Loucy (cell line): ENCODE results near the gene PDE4DIP.
"Not testable (repeated sequence)": the region's sequence is repeated elsewhere in the genome, so short reads cannot be mapped to it uniquely, and the experiment has no call there.

Source experiments
- H2AFZ ChIP-seq: fragments of 200-600 bp; sonication (generic); 2 replicates; pipeline ENCODE4 v1.6.0; 2016; ENCODE audit warnings: antibody characterized with exemption, mild to moderate bottlenecking, low read length, moderate library complexity
- H3F3A ChIP-seq: fragments of 200-600 bp; 2 replicates; pipeline ENCODE4 v1.6.0; 2016; ENCODE audit warnings: antibody characterized with exemption, low read depth, mild to moderate bottlenecking
- H3K27me3 ChIP-seq: fragments of 200-600 bp; sonication (generic); 2 replicates; pipeline ENCODE4 v1.6.1; 2014; ENCODE audit warnings: low read length, mild to moderate bottlenecking; ENCODE audit not compliant: insufficient read depth, poor library complexity, severe bottlenecking
- H3K36me3 ChIP-seq: fragments of 200-600 bp; sonication (generic); 2 replicates; pipeline ENCODE4 v1.6.1; 2016; ENCODE audit warnings: low read length; ENCODE audit not compliant: insufficient read depth
- H3K4me1 ChIP-seq: fragments of 200-600 bp; sonication (generic); 2 replicates; pipeline ENCODE4 v1.5.1; 2014; ENCODE audit warnings: low read length, mild to moderate bottlenecking; ENCODE audit not compliant: insufficient read depth, poor library complexity, severe bottlenecking
- H3K4me2 ChIP-seq: fragments of 200-600 bp; sonication (generic); 2 replicates; pipeline ENCODE4 v1.6.0; 2014; ENCODE audit warnings: antibody characterized with exemption, low read length, low read depth, mild to moderate bottlenecking; ENCODE audit not compliant: poor library complexity, severe bottlenecking
- H3K4me3 ChIP-seq: fragments of 200-600 bp; sonication (generic); 2 replicates; pipeline ENCODE4 v1.5.1; 2014; ENCODE audit warnings: low read length, mild to moderate bottlenecking, mixed read lengths; ENCODE audit not compliant: poor library complexity, severe bottlenecking
- H3K79me2 ChIP-seq: fragments of 200-600 bp; sonication (generic); 2 replicates; pipeline ENCODE4 v1.6.1; 2014; ENCODE audit warnings: low read length; ENCODE audit not compliant: insufficient read depth
- H3K9ac ChIP-seq: fragments of 200-600 bp; sonication (generic); 2 replicates; pipeline ENCODE4 v1.6.0; 2014; ENCODE audit warnings: mild to moderate bottlenecking, low read depth, low read length, moderate library complexity; ENCODE audit not compliant: poor library complexity, severe bottlenecking
- H3K9me2 ChIP-seq: fragments of 200-600 bp; sonication (generic); replicated peaks from 2 replicates; pipeline ENCODE4 v1.6.1; 2016; ENCODE audit warnings: low read depth, low read length, mixed read lengths
- H3K9me3 ChIP-seq: fragments of 200-600 bp; sonication (generic); 2 replicates; pipeline ENCODE4 v1.6.1; 2014; ENCODE audit warnings: mild to moderate bottlenecking, antibody characterized with exemption, low read length, low read depth; ENCODE audit not compliant: insufficient read depth
- H4K20me1 ChIP-seq: fragments of 200-600 bp; sonication (generic); 2 replicates; pipeline ENCODE4 v1.6.0; 2014; ENCODE audit warnings: antibody characterized with exemption, low read length, mild to moderate bottlenecking; ENCODE audit not compliant: insufficient read depth, poor library complexity, severe bottlenecking

The PDE4DIP gene

GRCh38 chr1:148911303-148911928 lies 67.2 kb downstream of the PDE4DIP start:
- not testable (repeated sequence) for H3K79me2 ChIP-seq, H3K9me3 ChIP-seq

GRCh38 chr1:148916222-148916621 lies 72.0 kb downstream of the PDE4DIP start:
- H3K9me3 ChIP-seq, H3F3A ChIP-seq, H3K9me2 ChIP-seq, H3K4me1 ChIP-seq, H3K79me2 ChIP-seq, H3K4me3 ChIP-seq, H2AFZ ChIP-seq, H3K36me3 ChIP-seq, H3K27me3 ChIP-seq, H4K20me1 ChIP-seq, H3K9ac ChIP-seq, H3K4me2 ChIP-seq: not testable (repeated sequence)

More at GRCh38 chr1:148911303-148911928, 67.2 kb downstream of the PDE4DIP start:
- H4K20me1 ChIP-seq, H3K4me2 ChIP-seq, H3K36me3 ChIP-seq, H3K9ac ChIP-seq, H3F3A ChIP-seq, H3K4me3 ChIP-seq, H3K4me1 ChIP-seq, H3K27me3 ChIP-seq, H3K9me2 ChIP-seq, H2AFZ ChIP-seq: not testable (repeated sequence)

- H3K4me3 ChIP-seq, H2AFZ ChIP-seq, H3K4me2 ChIP-seq, H3K79me2 ChIP-seq, H3F3A ChIP-seq, H3K9ac ChIP-seq, H4K20me1 ChIP-seq, H3K9me2 ChIP-seq, H3K36me3 ChIP-seq, H3K4me1 ChIP-seq, H3K9me3 ChIP-seq, H3K27me3 ChIP-seq: not testable (repeated sequence)
These were observed 72.6 kb downstream of the PDE4DIP start for GRCh38 chr1:148916695-148917348.

GRCh38 chr1:148918836-148919447 lies 74.7 kb downstream of the PDE4DIP start:
- not testable (repeated sequence) for H3K9me2 ChIP-seq, H3K4me2 ChIP-seq, H3K79me2 ChIP-seq, H3F3A ChIP-seq, H4K20me1 ChIP-seq, H3K27me3 ChIP-seq, H3K9ac ChIP-seq, H3K36me3 ChIP-seq, H3K4me1 ChIP-seq, H3K4me3 ChIP-seq, H3K9me3 ChIP-seq, H2AFZ ChIP-seq

- not testable (repeated sequence) for H3K9ac ChIP-seq, H2AFZ ChIP-seq, H3K4me2 ChIP-seq, H3K4me1 ChIP-seq, H3K79me2 ChIP-seq, H3K9me2 ChIP-seq, H3K4me3 ChIP-seq, H3K27me3 ChIP-seq, H3K9me3 ChIP-seq, H4K20me1 ChIP-seq, H3F3A ChIP-seq, H3K36me3 ChIP-seq
These were observed 76.8 kb downstream of the PDE4DIP start for GRCh38 chr1:148921047-148921446.

- H3K27me3 ChIP-seq, H4K20me1 ChIP-seq, H3K4me3 ChIP-seq, H3K9me3 ChIP-seq, H3K9me2 ChIP-seq, H3K4me1 ChIP-seq, H3K4me2 ChIP-seq, H3K79me2 ChIP-seq, H3K9ac ChIP-seq, H3K36me3 ChIP-seq, H3F3A ChIP-seq, H2AFZ ChIP-seq: not testable (repeated sequence)
These were observed 79.6 kb downstream of the PDE4DIP start for GRCh38 chr1:148923798-148924197.

- H3K9ac ChIP-seq, H4K20me1 ChIP-seq, H3K4me3 ChIP-seq, H3K36me3 ChIP-seq, H3K79me2 ChIP-seq, H3K4me2 ChIP-seq, H2AFZ ChIP-seq, H3K4me1 ChIP-seq, H3K27me3 ChIP-seq, H3K9me2 ChIP-seq, H3F3A ChIP-seq, H3K9me3 ChIP-seq: not testable (repeated sequence)
These were observed 83.4 kb downstream of the PDE4DIP start for GRCh38 chr1:148927645-148928044.
